Stimulated activated CD8-positive, alpha-beta memory T cell treated with anti-CD3 and anti-CD28 coated beads, Interleukin-12 subunit alpha, Interleukin-12 subunit beta, amount 100 ng/mL, for 24 hours (primary cell): ENCODE results near the gene CACNA1F.

Experiments
- DNase-seq: peaks from one replicate; pipeline ENCODE4 v3.0.0-alpha.2; 2020; ENCODE audit errors: extremely low read depth

CACNA1F gene

GRCh38 chrX:49230500-49231232 lies 2.5 kb downstream of the CACNA1F start:
- peak; percentile 28 for DNase-seq

GRCh38 chrX:49228185-49228584 lies 5.0 kb downstream of the CACNA1F start:
- DNase-seq = no peak

GRCh38 chrX:49227726-49228125 lies 5.4 kb downstream of the CACNA1F start:
- no peak for DNase-seq

- no peak for DNase-seq
These were observed 6.2 kb downstream of the CACNA1F start for GRCh38 chrX:49226946-49227345.

- DNase-seq = no peak
These were observed 7.3 kb downstream of the CACNA1F start for GRCh38 chrX:49225858-49226257.

- no peak for DNase-seq
These were observed 11.3 kb downstream of the CACNA1F start for GRCh38 chrX:49221868-49222267.

GRCh38 chrX:49220100-49220499 lies 13.0 kb downstream of the CACNA1F start:
- no peak for DNase-seq

GRCh38 chrX:49214996-49215526 lies 18.1 kb downstream of the CACNA1F start:
- no peak for DNase-seq

GRCh38 chrX:49214416-49214815 lies 18.7 kb downstream of the CACNA1F start:
- no peak for DNase-seq

- DNase-seq = no peak
These were observed 20.3 kb downstream of the CACNA1F start for GRCh38 chrX:49212861-49213260.

- no peak for DNase-seq
These were observed 20.9 kb downstream of the CACNA1F start for GRCh38 chrX:49212209-49212608.

- no peak for DNase-seq
These were observed 22.1 kb downstream of the CACNA1F start for GRCh38 chrX:49211074-49211473.

GRCh38 chrX:49210406-49210805 lies 22.7 kb downstream of the CACNA1F start:
- DNase-seq = no peak

GRCh38 chrX:49209434-49210251 lies 23.5 kb downstream of the CACNA1F start:
- no peak for DNase-seq

- no peak for DNase-seq
These were observed 24.7 kb downstream of the CACNA1F start for GRCh38 chrX:49208399-49208798.

GRCh38 chrX:49206543-49206942 lies 26.6 kb downstream of the CACNA1F start:
- no peak for DNase-seq

- DNase-seq = no peak
These were observed 27.7 kb downstream of the CACNA1F start for GRCh38 chrX:49205443-49205842.

- no peak for DNase-seq
These were observed 28.4 kb downstream of the CACNA1F start for GRCh38 chrX:49204709-49205108.

- DNase-seq = no peak
These were observed 29.1 kb downstream of the CACNA1F start for GRCh38 chrX:49204017-49204416.

- DNase-seq = no peak
These were observed 29.6 kb downstream of the CACNA1F start for GRCh38 chrX:49203536-49203935.

- no peak for DNase-seq
These were observed 31.1 kb downstream of the CACNA1F start for GRCh38 chrX:49202022-49202421.

GRCh38 chrX:49199906-49200771 lies 33.0 kb downstream of the CACNA1F start, which contains the start of gene SYP:
Gene SYP, minus strand, starts transcription at chrX:49200193. Its CDS starts 7 bp downstream, at chrX:49200186.
- peak; percentile 66 for DNase-seq
